IMR-90 (cell line): Measurements from ENCODE around the gene WDR1. TPM values are rescaled to one million over a fixed set of nuclear protein-coding genes. Genes with fewer than 3 reads are reported as not detected.

ENCODE experiments used
- BHLHE40 ChIP-seq: fragments of 150-350 bp; IDR thresholded peaks from 2 replicates; pipeline ENCODE4 v1.6.1; 2016; ENCODE audit warnings: mild to moderate bottlenecking, low read depth, low read length
- ELK1 ChIP-seq: fragments of 150-350 bp; IDR thresholded peaks from 2 replicates; pipeline ENCODE4 v1.6.1; 2016; ENCODE audit warnings: low read depth, mild to moderate bottlenecking, low read length, moderate library complexity, borderline replicate concordance
- polyA plus RNA-seq, 3 experiments: library from polyadenylated mRNA; depleted of rRNA; stranded (reverse); fragments of >200 nt; gene quantifications; 2 replicates each; pipeline ENCODE4 v1.2.3, GENCODE V29; 2012; ENCODE audit warnings: low replicate concordance in 1 of 3
- total RNA-seq: library from RNA; depleted of rRNA; stranded (reverse); fragments of >200 nt; gene quantifications from 2 replicates; pipeline ENCODE4 v1.2.3, GENCODE V29; 2012

Gene WDR1
- total and polyA plus RNA-seq, 2 of the 4 experiments (the other 2 are of a cell fraction) = 725 to 992 TPM

GRCh38 chr4:10104211-10104990, 12.2 kb downstream of the WDR1 start (continued):
- TF ChIP-seq ELK1 (no peak), BHLHE40 (no peak)
